Measurements from ENCODE around the gene SULT2B1. TPM values are rescaled to one million over a fixed set of nuclear protein-coding genes. Genes with fewer than 3 reads are reported as not detected.

The SULT2B1 gene
- total and polyA plus RNA-seq, 4 donors: 0.14 to 0.24 TPM; not detected in 2

DNA sequence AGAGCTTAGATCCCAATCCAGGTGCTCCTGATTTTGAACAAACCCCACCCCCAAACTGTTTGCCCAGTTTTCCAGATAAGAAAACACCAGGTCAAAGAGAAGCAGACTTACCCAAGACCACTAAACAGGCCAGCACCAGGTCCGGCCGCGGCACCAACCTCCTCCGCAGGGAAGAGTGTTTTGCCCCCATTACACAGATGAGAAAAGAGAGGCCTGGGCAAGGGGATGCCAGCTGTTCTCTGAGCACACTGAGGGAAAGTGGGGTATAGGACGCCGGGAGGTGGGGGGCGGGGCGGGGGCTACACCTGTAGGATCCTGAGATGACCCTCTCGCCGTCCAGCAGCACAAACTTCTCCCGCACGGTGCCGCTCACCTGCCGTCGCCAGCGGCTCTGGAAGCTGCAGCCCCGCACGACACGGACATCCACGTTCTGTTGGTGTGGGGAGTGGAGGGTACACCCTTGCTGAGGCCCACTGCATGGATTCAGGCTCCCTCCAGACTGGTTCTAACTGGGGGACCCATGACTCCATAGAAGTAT lies 57.7 kb downstream of the SULT2B1 start:
- no peak overlapping the region for H3K9ac ChIP-seq (ENCODE audit: low read depth in 1 of 2, low read length in 2 of 2)
- TF ChIP-seq, protein P1, sequence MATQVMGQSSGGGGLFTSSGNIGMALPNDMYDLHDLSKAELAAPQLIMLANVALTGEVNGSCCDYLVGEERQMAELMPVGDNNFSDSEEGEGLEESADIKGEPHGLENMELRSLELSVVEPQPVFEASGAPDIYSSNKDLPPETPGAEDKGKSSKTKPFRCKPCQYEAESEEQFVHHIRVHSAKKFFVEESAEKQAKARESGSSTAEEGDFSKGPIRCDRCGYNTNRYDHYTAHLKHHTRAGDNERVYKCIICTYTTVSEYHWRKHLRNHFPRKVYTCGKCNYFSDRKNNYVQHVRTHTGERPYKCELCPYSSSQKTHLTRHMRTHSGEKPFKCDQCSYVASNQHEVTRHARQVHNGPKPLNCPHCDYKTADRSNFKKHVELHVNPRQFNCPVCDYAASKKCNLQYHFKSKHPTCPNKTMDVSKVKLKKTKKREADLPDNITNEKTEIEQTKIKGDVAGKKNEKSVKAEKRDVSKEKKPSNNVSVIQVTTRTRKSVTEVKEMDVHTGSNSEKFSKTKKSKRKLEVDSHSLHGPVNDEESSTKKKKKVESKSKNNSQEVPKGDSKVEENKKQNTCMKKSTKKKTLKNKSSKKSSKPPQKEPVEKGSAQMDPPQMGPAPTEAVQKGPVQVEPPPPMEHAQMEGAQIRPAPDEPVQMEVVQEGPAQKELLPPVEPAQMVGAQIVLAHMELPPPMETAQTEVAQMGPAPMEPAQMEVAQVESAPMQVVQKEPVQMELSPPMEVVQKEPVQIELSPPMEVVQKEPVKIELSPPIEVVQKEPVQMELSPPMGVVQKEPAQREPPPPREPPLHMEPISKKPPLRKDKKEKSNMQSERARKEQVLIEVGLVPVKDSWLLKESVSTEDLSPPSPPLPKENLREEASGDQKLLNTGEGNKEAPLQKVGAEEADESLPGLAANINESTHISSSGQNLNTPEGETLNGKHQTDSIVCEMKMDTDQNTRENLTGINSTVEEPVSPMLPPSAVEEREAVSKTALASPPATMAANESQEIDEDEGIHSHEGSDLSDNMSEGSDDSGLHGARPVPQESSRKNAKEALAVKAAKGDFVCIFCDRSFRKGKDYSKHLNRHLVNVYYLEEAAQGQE (IDR thresholded peaks at IDR 0.05): no peak
- TF ChIP-seq YY1 (IDR thresholded peaks at IDR 0.05) (no peak), RAD21 (IDR thresholded peaks at IDR 0.05) (no peak), GABPA (IDR thresholded peaks at IDR 0.05 in 1 of 2, conservative IDR thresholded peaks at IDR 0.05 in 1 of 2) (no peak), HNF4G (IDR thresholded peaks at IDR 0.05) (no peak), SP1 (IDR thresholded peaks at IDR 0.05) (no peak), HNF4A (conservative IDR thresholded peaks at IDR 0.05) (no peak), NR2F2 (IDR thresholded peaks at IDR 0.05) (no peak), TAF1 (conservative IDR thresholded peaks at IDR 0.05) (no peak), FOXA1 (IDR thresholded peaks at IDR 0.05) (no peak)
- TF ChIP-seq, protein P2, sequence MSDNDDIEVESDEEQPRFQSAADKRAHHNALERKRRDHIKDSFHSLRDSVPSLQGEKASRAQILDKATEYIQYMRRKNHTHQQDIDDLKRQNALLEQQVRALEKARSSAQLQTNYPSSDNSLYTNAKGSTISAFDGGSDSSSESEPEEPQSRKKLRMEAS (IDR thresholded peaks at IDR 0.05): no peak
- TF ChIP-seq, protein P3, sequence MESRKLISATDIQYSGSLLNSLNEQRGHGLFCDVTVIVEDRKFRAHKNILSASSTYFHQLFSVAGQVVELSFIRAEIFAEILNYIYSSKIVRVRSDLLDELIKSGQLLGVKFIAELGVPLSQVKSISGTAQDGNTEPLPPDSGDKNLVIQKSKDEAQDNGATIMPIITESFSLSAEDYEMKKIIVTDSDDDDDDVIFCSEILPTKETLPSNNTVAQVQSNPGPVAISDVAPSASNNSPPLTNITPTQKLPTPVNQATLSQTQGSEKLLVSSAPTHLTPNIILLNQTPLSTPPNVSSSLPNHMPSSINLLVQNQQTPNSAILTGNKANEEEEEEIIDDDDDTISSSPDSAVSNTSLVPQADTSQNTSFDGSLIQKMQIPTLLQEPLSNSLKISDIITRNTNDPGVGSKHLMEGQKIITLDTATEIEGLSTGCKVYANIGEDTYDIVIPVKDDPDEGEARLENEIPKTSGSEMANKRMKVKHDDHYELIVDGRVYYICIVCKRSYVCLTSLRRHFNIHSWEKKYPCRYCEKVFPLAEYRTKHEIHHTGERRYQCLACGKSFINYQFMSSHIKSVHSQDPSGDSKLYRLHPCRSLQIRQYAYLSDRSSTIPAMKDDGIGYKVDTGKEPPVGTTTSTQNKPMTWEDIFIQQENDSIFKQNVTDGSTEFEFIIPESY (IDR thresholded peaks at IDR 0.05): no peak
- TF ChIP-seq, protein P4, sequence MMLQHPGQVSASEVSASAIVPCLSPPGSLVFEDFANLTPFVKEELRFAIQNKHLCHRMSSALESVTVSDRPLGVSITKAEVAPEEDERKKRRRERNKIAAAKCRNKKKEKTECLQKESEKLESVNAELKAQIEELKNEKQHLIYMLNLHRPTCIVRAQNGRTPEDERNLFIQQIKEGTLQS (IDR thresholded peaks at IDR 0.05): no peak
- TF ChIP-seq, protein P5, sequence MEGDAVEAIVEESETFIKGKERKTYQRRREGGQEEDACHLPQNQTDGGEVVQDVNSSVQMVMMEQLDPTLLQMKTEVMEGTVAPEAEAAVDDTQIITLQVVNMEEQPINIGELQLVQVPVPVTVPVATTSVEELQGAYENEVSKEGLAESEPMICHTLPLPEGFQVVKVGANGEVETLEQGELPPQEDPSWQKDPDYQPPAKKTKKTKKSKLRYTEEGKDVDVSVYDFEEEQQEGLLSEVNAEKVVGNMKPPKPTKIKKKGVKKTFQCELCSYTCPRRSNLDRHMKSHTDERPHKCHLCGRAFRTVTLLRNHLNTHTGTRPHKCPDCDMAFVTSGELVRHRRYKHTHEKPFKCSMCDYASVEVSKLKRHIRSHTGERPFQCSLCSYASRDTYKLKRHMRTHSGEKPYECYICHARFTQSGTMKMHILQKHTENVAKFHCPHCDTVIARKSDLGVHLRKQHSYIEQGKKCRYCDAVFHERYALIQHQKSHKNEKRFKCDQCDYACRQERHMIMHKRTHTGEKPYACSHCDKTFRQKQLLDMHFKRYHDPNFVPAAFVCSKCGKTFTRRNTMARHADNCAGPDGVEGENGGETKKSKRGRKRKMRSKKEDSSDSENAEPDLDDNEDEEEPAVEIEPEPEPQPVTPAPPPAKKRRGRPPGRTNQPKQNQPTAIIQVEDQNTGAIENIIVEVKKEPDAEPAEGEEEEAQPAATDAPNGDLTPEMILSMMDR (IDR thresholded peaks at IDR 0.05; ENCODE audit: low read depth, low read length, missing input control): no peak
- no peaks in the 10 kb centered on the region for H3K9me3 ChIP-seq (ENCODE audit: control insufficient read depth in 4 of 4, low read length in 3 of 4)
- H3K27me3 ChIP-seq (ENCODE audit: control insufficient read depth in 4 of 4, insufficient read depth in 4 of 4, low read length in 3 of 4): no peaks in the 10 kb centered on the region
- H3K36me3 ChIP-seq (ENCODE audit: control insufficient read depth in 4 of 4, insufficient read depth in 3 of 4, low read depth in 1 of 4, low read length in 3 of 4): peaks cover 0 to under 1% (median 0%) of the 10 kb centered on the region in 4 donors
- DNase-seq (ENCODE audit: low spot score): no peak
- H3K4me3 ChIP-seq (ENCODE audit: low read depth in 1 of 3, low read length in 3 of 3): no peak overlapping the region
- peaks cover 0 to 8% (median 4%) of the 10 kb centered on the region in 4 donors for H3K4me1 ChIP-seq (ENCODE audit: control insufficient read depth in 4 of 4, insufficient read depth in 4 of 4, low read length in 3 of 4)
- no peak overlapping the region for H3K27ac ChIP-seq (ENCODE audit: low read depth in 1 of 2, low read length in 2 of 2)
- 96% methylated on average over 20 of the region's 20 CpGs for WGBS

DNA sequence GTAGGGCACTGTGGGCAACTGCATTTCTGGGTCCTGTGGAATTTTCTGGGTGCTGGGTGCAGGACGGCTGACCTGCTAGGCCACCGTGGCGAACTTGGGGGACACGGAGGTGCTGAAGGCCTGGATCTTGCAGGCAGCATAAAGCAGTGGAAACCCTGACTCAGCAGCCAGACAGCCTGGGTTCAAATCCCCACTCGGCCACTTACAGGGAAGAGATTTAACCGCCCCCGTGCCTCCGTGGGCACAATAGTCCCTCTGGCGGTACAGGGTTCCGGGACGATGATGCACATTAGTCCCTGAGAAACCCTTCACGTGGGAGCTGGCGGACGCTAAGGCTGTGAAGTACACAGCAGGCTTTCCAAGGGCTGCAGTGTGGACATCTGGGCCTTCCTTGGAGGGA lies 59.9 kb downstream of the SULT2B1 start:
- WGBS: 93% methylated on average over 14 of the region's 14 CpGs
- no peaks in the 10 kb centered on the region for H3K27me3 ChIP-seq (ENCODE audit: control insufficient read depth in 4 of 4, insufficient read depth in 4 of 4, low read length in 3 of 4)
- no peak for TF ChIP-seq YY1 (IDR thresholded peaks at IDR 0.05)
- TF ChIP-seq, protein P2 (IDR thresholded peaks at IDR 0.05): no peak
- TF ChIP-seq FOXA2 (IDR thresholded peaks at IDR 0.05): no peak
- no peak for TF ChIP-seq TAF1 (conservative IDR thresholded peaks at IDR 0.05)
- TF ChIP-seq, protein P5 (IDR thresholded peaks at IDR 0.05; ENCODE audit: low read depth, low read length, missing input control): no peak
- no peak for TF ChIP-seq GABPA (IDR thresholded peaks at IDR 0.05 in 1 of 2, conservative IDR thresholded peaks at IDR 0.05 in 1 of 2)
- TF ChIP-seq, protein P4 (IDR thresholded peaks at IDR 0.05): no peak
- TF ChIP-seq NR2F2 (IDR thresholded peaks at IDR 0.05): no peak
- no peak for TF ChIP-seq SP1 (IDR thresholded peaks at IDR 0.05)
- TF ChIP-seq HNF4A (conservative IDR thresholded peaks at IDR 0.05): no peak
- TF ChIP-seq, protein P3 (IDR thresholded peaks at IDR 0.05): no peak
- TF ChIP-seq RAD21 (IDR thresholded peaks at IDR 0.05): no peak
- TF ChIP-seq HNF4G (IDR thresholded peaks at IDR 0.05): no peak
- no peak for TF ChIP-seq EGR1 (IDR thresholded peaks at IDR 0.05; ENCODE audit: low read depth in 2 of 2)
- TF ChIP-seq RXRA (IDR thresholded peaks at IDR 0.05): no peak

More for the DNA sequence above, 59.9 kb downstream of the SULT2B1 start:
- Histone ChIP-seq H3K4me1 (ENCODE audit: control insufficient read depth in 4 of 4, insufficient read depth in 4 of 4, low read length in 3 of 4) (peaks cover 2 to 19% (median 11%) of the 10 kb centered on the region in 4 donors), H3K36me3 (ENCODE audit: control insufficient read depth in 4 of 4, insufficient read depth in 3 of 4, low read depth in 1 of 4, low read length in 3 of 4) (peaks cover 15 to 22% (median 18%) of the 10 kb centered on the region in 4 donors), H3K27ac (ENCODE audit: low read depth in 1 of 2, low read length in 2 of 2) (no peak overlapping the region), H3K9me3 (ENCODE audit: control insufficient read depth in 4 of 4, low read length in 3 of 4) (no peaks in the 10 kb centered on the region), H3K4me3 (ENCODE audit: low read depth in 1 of 3, low read length in 3 of 3) (no peak overlapping the region), H3K9ac (ENCODE audit: low read depth in 1 of 2, low read length in 2 of 2) (no peak overlapping the region)
- DNase-seq (ENCODE audit: low spot score): no peak

Data from liver (tissue), 9 donors.